Right atrium auricular region (tissue), 2 donors: ENCODE data around the gene DEK. TPM values are rescaled to one million over a fixed set of nuclear protein-coding genes. Genes with fewer than 3 reads are reported as not detected.
"Not testable (repeated sequence)": the region's sequence is repeated elsewhere in the genome, so short reads cannot be mapped to it uniquely, and the experiment has no call there.

Experiments used
- DNase-seq: peaks from one replicate; pipeline ENCODE4 v3.0.0-alpha.2; 2019; ENCODE audit warnings: low spot score
- H3K27ac ChIP-seq, 2 donors: fragments of 200-600 bp; sonication (generic); 1 replicate in 1 of 2; 2 replicates in 1 of 2; pipeline ENCODE4 v1.5.1; 2016 to 2019
- H3K27me3 ChIP-seq, 2 donors: fragments of 200-600 bp; sonication (generic); one replicate each; pipeline versions ENCODE4 v1.5.1 to v1.6.0; 2017 to 2019
- H3K36me3 ChIP-seq: fragments of 200-600 bp; sonication (generic); one replicate; pipeline ENCODE4 v1.5.1; 2016
- H3K4me1 ChIP-seq, 2 donors: fragments of 200-600 bp; sonication (generic); one replicate each; pipeline versions ENCODE4 v1.5.1 to v1.6.0; 2017 to 2019
- H3K4me3 ChIP-seq, 2 donors: fragments of 200-600 bp; sonication (generic); 1 replicate in 1 of 2; 2 replicates in 1 of 2; pipeline ENCODE4 v1.5.1; 2017 to 2019; ENCODE audit warnings: mild to moderate bottlenecking in 1 of 2, moderate library complexity in 1 of 2
- H3K9me3 ChIP-seq, 2 donors: fragments of 200-600 bp; sonication (generic); one replicate each; pipeline ENCODE4 v1.5.1; 2019
- total RNA-seq, 2 donors: library from RNA; depleted of rRNA; stranded (reverse); fragments of >200 nt; gene quantifications; one replicate each; pipeline ENCODE4 v1.1.0, GENCODE V29; 2016
- TF ChIP-seq, protein P1 (sequence below), 2 donors: fragments of 200-600 bp; sonication (generic); IDR thresholded peaks; one replicate each; pipeline ENCODE4 v1.5.1; 2019; ENCODE audit warnings: antibody characterized with exemption in 2 of 2

The DEK gene
- total RNA-seq, 2 donors from 2014 or later, result 94.7 to 109 TPM

DNA sequence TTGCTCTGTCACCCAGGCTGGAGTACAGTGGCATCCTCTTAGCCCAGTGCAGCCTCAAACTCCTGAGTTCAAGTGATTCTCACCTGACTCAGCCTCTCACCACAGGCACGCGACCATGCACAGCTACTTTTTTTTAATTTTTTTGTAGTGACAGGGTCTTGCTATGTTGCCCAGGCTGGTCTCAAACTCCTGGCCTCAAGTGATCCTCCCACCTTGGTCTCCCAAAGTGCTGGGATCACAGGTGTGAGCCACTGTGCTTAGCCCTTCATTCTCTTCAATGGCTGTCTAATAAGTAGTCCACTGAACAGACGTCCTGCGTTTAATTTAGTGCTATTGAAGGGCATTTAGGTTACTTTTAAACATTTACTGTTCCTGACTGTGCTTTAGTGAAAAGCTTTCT, 81.8 kb downstream of the DEK start:
- DNase-seq, result no peak
- Histone ChIP-seq H3K4me1 (no peaks in the 10 kb centered on the region), H3K36me3 (peaks cover 5% of the 10 kb centered on the region), H3K27ac (no peak overlapping the region), H3K4me3 (no peak overlapping the region), H3K9me3 (no peaks in the 10 kb centered on the region), H3K27me3 (no peaks in the 10 kb centered on the region)
- TF ChIP-seq, protein P1, sequence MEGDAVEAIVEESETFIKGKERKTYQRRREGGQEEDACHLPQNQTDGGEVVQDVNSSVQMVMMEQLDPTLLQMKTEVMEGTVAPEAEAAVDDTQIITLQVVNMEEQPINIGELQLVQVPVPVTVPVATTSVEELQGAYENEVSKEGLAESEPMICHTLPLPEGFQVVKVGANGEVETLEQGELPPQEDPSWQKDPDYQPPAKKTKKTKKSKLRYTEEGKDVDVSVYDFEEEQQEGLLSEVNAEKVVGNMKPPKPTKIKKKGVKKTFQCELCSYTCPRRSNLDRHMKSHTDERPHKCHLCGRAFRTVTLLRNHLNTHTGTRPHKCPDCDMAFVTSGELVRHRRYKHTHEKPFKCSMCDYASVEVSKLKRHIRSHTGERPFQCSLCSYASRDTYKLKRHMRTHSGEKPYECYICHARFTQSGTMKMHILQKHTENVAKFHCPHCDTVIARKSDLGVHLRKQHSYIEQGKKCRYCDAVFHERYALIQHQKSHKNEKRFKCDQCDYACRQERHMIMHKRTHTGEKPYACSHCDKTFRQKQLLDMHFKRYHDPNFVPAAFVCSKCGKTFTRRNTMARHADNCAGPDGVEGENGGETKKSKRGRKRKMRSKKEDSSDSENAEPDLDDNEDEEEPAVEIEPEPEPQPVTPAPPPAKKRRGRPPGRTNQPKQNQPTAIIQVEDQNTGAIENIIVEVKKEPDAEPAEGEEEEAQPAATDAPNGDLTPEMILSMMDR (IDR thresholded peaks at IDR 0.05), result no peak

- no peaks in the 10 kb centered on the region for H3K27me3 ChIP-seq
- no peak for DNase-seq
- H3K4me3 ChIP-seq, result no peak overlapping the region
- H3K36me3 ChIP-seq, result no peaks in the 10 kb centered on the region
- no peaks in the 10 kb centered on the region for H3K9me3 ChIP-seq
- no peak overlapping the region for H3K27ac ChIP-seq
- TF ChIP-seq, protein P1 (IDR thresholded peaks at IDR 0.05), result no peak
- no peaks in the 10 kb centered on the region for H3K4me1 ChIP-seq
These were observed 84.5 kb downstream of the DEK start for GRCh38 chr6:18179770-18180356.

GRCh38 chr6:18178960-18179615, 85.2 kb downstream of the DEK start:
- Histone ChIP-seq H3K4me1 (no peaks in the 10 kb centered on the region), H3K9me3 (no peaks in the 10 kb centered on the region), H3K27ac (no peak overlapping the region), H3K36me3 (no peaks in the 10 kb centered on the region), H3K27me3 (no peaks in the 10 kb centered on the region), H3K4me3 (no peak overlapping the region)
- TF ChIP-seq, protein P1 (IDR thresholded peaks at IDR 0.05), result no peak
- no peak for DNase-seq

- no peak for DNase-seq
- Histone ChIP-seq H3K9me3 (no peaks in the 10 kb centered on the region), H3K4me3 (no peak overlapping the region), H3K27ac (no peak overlapping the region), H3K36me3 (peaks cover 3% of the 10 kb centered on the region), H3K4me1 (no peaks in the 10 kb centered on the region), H3K27me3 (no peaks in the 10 kb centered on the region)
- TF ChIP-seq, protein P1 (IDR thresholded peaks at IDR 0.05), result no peak
These were observed 86.9 kb downstream of the DEK start for GRCh38 chr6:18177286-18177965.

- not testable (repeated sequence) for H3K27ac ChIP-seq, DNase-seq, H3K27me3 ChIP-seq, H3K4me3 ChIP-seq, H3K4me1 ChIP-seq, H3K9me3 ChIP-seq, H3K36me3 ChIP-seq
These were observed 88.1 kb downstream of the DEK start for GRCh38 chr6:18176198-18176597.

Other genes starting within 250 kb of the DEK start
- gene NHLRC1, start 141.9 kb downstream of the DEK start, total RNA-seq, result 1 to 10 TPM; 1.8 to 2.4 TPM
- gene TPMT, start 109.5 kb downstream of the DEK start, total RNA-seq, result 10 to 100 TPM in 1 of 2 donors, 1 to 10 TPM in 1; 9.0 to 18.4 TPM
- gene KDM1B, start 109.1 kb downstream of the DEK start, total RNA-seq, result 10 to 100 TPM in 1 of 2 donors, 1 to 10 TPM in 1; 8.7 to 15.5 TPM
- 10 to 100 TPM in 1 of 2 donors, 1 to 10 TPM in 1; 8.1 to 14.2 TPM for gene RNF144B, start 122.8 kb upstream of the DEK start, total RNA-seq